Parathyroid adenoma (tissue), 2 donors: ENCODE data around the gene AGMAT.

Experiments
- H2AFZ ChIP-seq: fragments of 300-600 bp; sonication (generic); one replicate; pipeline ENCODE4 v1.7.0; 2017; ENCODE audit warnings: antibody characterized with exemption, mild to moderate bottlenecking
- H3K27ac ChIP-seq: fragments of 300-600 bp; sonication (generic); one replicate; pipeline ENCODE4 v1.7.0; 2017
- H3K27me3 ChIP-seq: fragments of 300-600 bp; sonication (generic); one replicate; pipeline ENCODE4 v1.7.0; 2017; ENCODE audit warnings: low read length; ENCODE audit not compliant: control insufficient read depth, insufficient read depth
- H3K36me3 ChIP-seq: fragments of 300-600 bp; sonication (generic); one replicate; pipeline ENCODE4 v1.7.0; 2017; ENCODE audit warnings: low read length; ENCODE audit not compliant: control insufficient read depth, insufficient read depth
- H3K4me1 ChIP-seq: fragments of 300-600 bp; sonication (generic); one replicate; pipeline ENCODE4 v1.7.0; 2017; ENCODE audit warnings: control low read depth
- H3K4me2 ChIP-seq: fragments of 300-600 bp; sonication (generic); one replicate; pipeline ENCODE4 v1.7.0; 2017; ENCODE audit warnings: low read length
- H3K4me3 ChIP-seq: fragments of 300-600 bp; sonication (generic); one replicate; pipeline ENCODE4 v1.7.0; 2017; ENCODE audit warnings: low read depth, low read length
- H3K79me2 ChIP-seq: fragments of 300-600 bp; sonication (generic); one replicate; pipeline ENCODE4 v1.7.0; 2017; ENCODE audit warnings: control low read depth
- H3K9ac ChIP-seq: fragments of 300-600 bp; sonication (generic); one replicate; pipeline ENCODE4 v1.7.0; 2017; ENCODE audit warnings: mild to moderate bottlenecking
- H3K9me3 ChIP-seq: fragments of 300-600 bp; sonication (generic); one replicate; pipeline ENCODE4 v1.7.0; 2017; ENCODE audit warnings: low read length; ENCODE audit not compliant: control insufficient read depth
- TF ChIP-seq, protein P1 (sequence below): fragments of 300-600 bp; sonication (generic); IDR thresholded peaks from one replicate; pipeline ENCODE4 v1.7.0; 2017; ENCODE audit warnings: antibody characterized with exemption, mild to moderate bottlenecking
- donor health status: primary hyperparathyroidism.

The AGMAT gene

DNA sequence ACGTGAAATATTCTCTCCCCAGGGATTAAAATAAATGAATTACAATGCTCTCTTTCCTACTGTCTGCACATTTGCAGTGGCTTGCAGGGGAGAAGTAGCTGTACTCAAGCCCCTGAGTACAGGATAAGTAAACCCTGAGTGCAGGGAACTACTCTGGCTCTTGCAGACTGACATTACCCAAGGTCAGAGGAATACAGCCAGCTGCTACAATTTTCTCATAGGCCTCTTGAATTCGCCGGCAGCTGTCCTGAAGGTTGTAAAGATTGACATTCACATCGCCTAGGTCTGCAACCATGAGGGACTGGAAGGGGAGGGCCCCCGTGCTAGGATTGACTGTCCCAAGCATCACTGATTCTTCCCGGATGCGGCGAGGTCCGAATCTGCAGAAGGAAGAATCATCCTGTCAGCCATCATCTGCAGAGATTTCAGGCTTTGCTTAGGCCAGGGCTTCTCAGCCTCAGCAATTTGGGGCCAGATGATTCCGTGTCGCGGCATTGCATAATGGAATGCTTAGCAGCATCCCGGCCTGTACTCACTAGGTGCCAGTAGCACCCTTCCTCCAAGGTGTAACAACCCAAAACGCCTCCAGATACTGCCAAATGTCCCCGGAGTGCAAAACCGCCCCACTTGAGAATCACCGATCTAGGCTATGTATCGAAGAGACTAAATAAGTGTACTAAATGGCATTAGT is 1.7 kb downstream of the AGMAT start:
- Histone ChIP-seq H2AFZ (no peak overlapping the region), H3K36me3 (no peaks in the 10 kb centered on the region), H3K9me3 (no peaks in the 10 kb centered on the region), H3K9ac (no peak overlapping the region), H3K4me1 (peaks cover 10% of the 10 kb centered on the region), H3K4me3 (no peak overlapping the region), H3K27me3 (no peaks in the 10 kb centered on the region), H3K4me2 (no peak overlapping the region), H3K27ac (no peak overlapping the region), H3K79me2 (no peaks in the 10 kb centered on the region)
- TF ChIP-seq, protein P1, sequence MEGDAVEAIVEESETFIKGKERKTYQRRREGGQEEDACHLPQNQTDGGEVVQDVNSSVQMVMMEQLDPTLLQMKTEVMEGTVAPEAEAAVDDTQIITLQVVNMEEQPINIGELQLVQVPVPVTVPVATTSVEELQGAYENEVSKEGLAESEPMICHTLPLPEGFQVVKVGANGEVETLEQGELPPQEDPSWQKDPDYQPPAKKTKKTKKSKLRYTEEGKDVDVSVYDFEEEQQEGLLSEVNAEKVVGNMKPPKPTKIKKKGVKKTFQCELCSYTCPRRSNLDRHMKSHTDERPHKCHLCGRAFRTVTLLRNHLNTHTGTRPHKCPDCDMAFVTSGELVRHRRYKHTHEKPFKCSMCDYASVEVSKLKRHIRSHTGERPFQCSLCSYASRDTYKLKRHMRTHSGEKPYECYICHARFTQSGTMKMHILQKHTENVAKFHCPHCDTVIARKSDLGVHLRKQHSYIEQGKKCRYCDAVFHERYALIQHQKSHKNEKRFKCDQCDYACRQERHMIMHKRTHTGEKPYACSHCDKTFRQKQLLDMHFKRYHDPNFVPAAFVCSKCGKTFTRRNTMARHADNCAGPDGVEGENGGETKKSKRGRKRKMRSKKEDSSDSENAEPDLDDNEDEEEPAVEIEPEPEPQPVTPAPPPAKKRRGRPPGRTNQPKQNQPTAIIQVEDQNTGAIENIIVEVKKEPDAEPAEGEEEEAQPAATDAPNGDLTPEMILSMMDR: no peak

DNA sequence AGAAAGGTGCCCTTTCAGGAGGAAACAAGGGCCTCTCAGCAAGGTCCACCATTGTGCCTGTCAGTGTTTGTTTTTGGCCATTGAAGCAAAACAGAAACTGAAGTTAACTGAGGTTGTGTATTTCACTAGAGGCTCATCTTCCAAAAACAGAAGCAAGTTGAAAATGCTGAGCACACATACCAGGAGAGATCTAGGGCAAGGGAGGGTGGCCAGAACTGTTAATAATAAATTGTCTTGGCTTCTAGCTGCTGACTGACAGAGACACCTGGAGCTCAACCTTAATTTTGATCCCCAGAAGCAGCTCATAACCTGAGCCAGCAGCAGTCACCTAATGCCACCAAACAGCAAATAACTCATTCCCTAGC is 5.2 kb downstream of the AGMAT start:
- no peaks in the 10 kb centered on the region for H3K36me3 ChIP-seq
- H3K4me2 ChIP-seq: peak overlapping the region; percentile 64
- H3K27me3 ChIP-seq: no peaks in the 10 kb centered on the region
- no peaks in the 10 kb centered on the region for H3K79me2 ChIP-seq
- no peak overlapping the region for H3K9ac ChIP-seq
- TF ChIP-seq, protein P1: no peak
- no peaks in the 10 kb centered on the region for H3K9me3 ChIP-seq
- H3K4me1 ChIP-seq: peaks cover 14% of the 10 kb centered on the region
- peak overlapping the region; percentile 36 for H2AFZ ChIP-seq
- H3K27ac ChIP-seq: peak overlapping the region; percentile 85
- peak overlapping the region; percentile 39 for H3K4me3 ChIP-seq

DNA sequence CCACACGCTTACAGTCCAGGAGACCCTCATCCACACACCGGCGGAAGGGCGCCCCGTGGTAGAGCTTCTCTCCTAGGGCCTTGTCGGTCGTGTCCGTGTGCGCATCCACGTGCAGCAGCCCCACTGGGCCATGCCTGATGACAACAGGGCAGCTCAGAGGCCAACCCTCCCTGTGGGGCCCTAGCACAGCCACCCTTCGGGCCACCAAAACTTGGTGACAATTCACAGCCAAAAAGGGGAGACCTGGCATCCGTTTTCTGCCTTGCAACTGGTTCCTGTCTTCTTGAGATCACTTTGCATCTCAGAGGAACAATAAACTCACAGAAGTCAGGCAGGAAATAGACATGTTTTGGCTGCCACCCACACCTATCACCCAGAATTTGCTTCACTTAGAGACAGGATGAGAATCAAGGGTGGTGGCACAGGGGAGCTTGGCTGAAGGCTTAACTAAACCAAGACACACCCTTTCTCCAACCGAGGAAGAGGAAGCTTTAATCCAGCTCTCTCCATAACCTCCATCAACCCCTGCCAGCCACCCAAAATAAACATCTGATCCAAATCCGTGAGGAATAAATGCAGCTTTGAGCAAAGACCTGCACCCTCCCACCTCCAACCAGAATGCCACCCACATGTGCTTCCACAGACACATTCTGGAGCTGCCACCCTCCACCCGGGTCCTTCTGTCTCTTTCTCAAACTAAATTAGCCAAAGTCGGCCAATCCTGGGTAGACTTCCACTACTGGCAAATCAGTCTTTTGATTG is 5.7 kb downstream of the AGMAT start:
- no peaks in the 10 kb centered on the region for H3K36me3 ChIP-seq
- no peaks in the 10 kb centered on the region for H3K27me3 ChIP-seq
- H3K4me3 ChIP-seq: peak overlapping the region; percentile 39
- peaks cover 19% of the 10 kb centered on the region for H3K4me1 ChIP-seq
- H3K79me2 ChIP-seq: no peaks in the 10 kb centered on the region
- peak overlapping the region; percentile 85 for H3K27ac ChIP-seq
- peak overlapping the region; percentile 36 for H2AFZ ChIP-seq
- TF ChIP-seq, protein P1: no peak
- no peak overlapping the region for H3K9ac ChIP-seq
- H3K4me2 ChIP-seq: peak overlapping the region; percentile 64
- H3K9me3 ChIP-seq: no peaks in the 10 kb centered on the region

DNA sequence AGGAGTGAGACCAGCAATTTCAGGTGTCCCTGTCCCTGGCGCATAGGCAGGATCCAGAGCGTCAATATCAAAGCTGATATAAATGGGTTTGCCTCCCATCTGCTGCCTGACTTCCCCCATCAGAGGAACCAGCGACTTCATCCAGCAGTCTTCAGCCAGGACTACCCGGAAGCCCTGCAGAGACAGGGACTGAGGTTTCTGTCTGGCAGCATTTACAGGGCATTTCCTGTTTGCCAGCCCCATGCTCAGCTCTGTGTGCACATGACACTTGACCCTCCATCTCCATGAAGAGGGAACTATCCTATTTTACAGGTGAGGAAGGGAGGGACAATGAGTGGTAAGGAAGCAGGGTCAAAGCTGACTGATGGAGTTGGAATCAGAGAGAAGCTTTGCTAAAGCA is 7.2 kb downstream of the AGMAT start:
- no peak overlapping the region for H2AFZ ChIP-seq
- H3K4me3 ChIP-seq: no peak overlapping the region
- H3K79me2 ChIP-seq: no peaks in the 10 kb centered on the region
- H3K36me3 ChIP-seq: no peaks in the 10 kb centered on the region
- TF ChIP-seq, protein P1: no peak
- peaks cover 20% of the 10 kb centered on the region for H3K4me1 ChIP-seq
- no peaks in the 10 kb centered on the region for H3K27me3 ChIP-seq
- no peaks in the 10 kb centered on the region for H3K9me3 ChIP-seq
- peak overlapping the region; percentile 1 for H3K4me2 ChIP-seq
- H3K27ac ChIP-seq: no peak overlapping the region
- no peak overlapping the region for H3K9ac ChIP-seq
